ENCODE data around the gene GPR68.
"Not testable (repeated sequence)": the region's sequence is repeated elsewhere in the genome, so short reads cannot be mapped to it uniquely, and the experiment has no call there.

GPR68 gene

DNA sequence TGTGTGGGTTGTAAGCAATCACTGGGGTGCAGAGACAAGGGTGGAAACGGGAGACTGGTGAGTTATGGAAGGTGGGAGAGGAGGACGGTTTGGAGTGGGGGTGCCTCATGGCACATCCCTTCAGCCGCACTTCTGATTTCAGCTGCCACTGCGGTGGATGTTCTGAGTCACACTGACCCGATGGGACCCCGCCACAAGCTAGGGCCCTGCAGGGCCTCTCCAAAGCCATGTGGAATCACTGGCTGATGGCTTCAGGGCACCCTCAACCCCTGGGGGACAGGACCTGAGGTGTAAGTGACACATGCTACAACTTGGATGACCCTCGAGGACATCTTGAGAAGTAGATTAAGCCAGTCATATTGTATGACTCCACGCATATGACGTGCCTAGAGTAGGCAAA lies 53.7 kb downstream of the GPR68 start:
- DNase-seq (ENCODE audit: low read depth): no peak

DNA sequence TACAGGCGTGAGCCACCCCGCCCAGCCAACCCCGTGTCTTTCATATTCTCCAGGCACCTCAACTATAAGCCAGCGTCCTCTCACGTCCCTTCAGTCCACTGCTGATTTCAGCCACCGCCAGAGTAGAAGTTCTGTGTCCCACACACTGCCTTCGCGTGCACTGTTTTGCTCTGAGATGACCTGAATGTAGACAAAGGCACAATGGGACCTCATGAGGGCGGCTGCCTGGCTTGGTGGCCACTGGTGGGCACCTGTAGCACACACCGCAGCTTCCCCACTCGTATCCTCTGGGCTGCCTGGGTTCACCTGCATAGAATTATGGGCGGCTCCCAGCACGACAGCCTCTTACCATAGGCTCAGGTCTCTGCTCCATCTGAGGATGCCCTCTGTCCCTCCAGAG lies 57.2 kb downstream of the GPR68 start:
- no peak for DNase-seq (ENCODE audit: low read depth)

DNA sequence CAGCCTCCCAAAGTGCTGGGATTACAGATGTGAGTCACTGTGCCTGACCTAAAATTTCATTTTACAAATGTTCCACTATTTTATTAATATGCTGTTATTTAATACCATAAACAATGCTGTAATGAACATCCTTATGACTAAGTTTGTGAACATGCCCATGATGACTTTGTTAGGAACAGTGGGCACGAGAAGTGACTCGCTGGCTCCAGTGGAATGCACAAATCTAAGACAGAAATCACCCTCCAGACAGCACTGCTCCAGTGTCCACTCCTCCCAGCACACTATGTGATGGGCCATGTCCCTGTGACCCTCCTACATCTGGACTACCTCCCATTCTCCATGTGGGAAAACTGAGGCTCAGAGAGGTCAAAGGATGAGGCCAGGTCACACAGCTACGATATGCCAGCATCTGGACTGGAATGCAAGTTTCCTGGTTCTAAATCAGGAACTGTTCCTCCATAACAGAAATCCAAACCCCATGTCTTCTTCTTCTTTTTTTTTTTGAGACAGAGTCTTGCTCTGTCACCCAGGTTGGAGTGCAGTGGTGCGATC lies 57.9 kb downstream of the GPR68 start:
- DNase-seq (ENCODE audit: low read depth): no peak

- DNase-seq (ENCODE audit: low read depth): no peak
Observed at GRCh38 chr14:91185721-91186120, 58.8 kb downstream of the GPR68 start.

GRCh38 chr14:91184559-91184958 lies 59.9 kb downstream of the GPR68 start:
- no peak for DNase-seq (ENCODE audit: low read depth)

DNA sequence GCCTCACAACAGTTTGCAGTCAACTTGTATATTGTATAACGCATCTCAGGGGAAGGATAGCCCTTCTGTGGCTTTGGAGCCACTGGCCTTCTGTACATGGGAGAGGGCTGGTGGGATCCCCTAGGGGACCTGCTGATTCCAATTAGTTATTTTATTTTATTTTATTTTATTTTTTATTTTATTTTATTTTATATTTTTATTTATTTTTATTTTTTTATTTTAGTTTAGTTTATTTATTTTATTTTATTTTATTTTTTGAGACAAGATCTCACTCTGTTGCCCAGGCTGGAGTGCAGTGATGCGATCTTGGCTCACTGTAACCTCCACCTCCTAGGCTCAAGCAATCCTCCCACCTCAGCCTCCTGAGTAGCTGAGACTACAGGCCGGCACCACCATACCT lies 61.8 kb downstream of the GPR68 start:
- not testable (repeated sequence) for DNase-seq (ENCODE audit: low read depth)
